Measurements from ENCODE around the gene AKAP1.

Gene AKAP1

DNA sequence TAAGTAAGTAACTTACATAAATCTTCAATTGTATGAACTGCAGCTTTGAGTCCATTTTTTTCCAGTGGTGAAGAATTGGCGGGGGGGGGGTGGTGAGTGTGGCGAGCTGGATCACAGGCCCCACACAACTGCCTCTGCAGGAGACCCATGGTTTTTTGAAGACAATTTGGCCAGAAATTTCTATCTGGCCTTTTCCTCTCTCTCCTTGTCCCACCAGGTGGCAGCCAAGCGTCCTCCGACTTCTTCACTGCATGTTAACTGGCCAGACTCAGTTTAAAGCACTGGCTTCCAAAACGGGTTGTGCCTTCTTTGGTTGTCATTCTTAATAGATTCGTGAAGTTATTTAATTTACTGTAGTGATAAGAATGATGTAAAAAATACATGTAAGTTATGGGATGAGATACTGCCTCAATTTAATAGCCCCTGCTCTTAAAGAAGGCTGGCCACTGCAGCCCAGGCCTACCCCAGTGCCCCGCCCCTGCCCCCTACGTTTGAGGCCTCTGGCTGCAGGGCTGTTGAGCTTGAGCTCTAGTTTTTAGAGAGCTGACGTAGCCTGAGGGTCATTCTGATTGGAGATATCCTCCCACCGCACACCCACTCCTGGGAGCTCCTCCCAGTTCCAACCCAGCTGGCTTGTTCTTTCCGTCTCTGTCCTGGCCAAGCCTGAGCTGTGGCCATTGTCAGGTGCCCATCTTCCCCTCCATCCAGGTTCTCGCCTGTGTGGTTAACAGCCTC, 36.4 kb downstream of the AKAP1 start:
- no peak overlapping the region for H3K4me3 ChIP-seq (ENCODE audit: low read depth, low read length)
- DNase-seq (ENCODE audit: low read depth) = no peak

DNA sequence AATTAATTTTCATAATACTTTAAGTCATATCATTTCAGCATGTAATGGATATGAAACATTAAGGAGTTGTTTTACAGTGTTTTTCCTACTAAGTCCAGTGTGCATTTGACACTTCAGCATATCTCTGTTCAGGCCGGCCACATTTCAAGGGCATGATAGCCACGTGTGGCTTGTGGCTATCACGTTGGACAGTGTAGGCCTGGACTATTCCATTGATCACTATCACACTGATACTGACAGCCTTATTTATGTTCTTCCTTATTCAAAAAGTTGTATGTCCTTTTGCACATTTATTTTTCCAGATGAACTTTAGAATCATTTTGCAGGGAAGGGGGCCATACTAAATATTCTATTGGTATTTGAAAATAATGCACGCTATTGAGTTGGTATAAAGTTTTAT, 39.0 kb downstream of the AKAP1 start:
- H3K4me3 ChIP-seq (ENCODE audit: low read depth, low read length) = no peak overlapping the region
- DNase-seq (ENCODE audit: low read depth) = no peak

DNA sequence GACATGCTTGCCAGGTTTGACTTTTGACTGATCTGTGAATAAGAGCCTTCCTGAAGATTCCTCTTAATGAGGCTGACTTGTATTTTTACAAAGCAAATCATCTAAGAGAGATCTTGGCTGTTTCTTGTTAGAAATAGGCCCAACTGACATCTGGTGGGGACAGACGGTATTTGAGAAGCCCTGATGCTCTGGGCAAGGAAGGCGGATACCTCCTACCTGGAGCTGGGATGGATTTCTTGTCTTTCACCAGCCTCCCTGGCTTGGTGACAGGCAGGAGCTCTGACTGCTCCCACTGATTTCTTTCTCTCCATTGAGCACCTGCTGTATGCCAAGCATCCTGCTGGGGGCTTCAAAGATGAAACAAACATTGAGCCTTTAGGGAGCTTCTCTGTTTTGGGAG, 40.4 kb downstream of the AKAP1 start:
- DNase-seq (ENCODE audit: low read depth) = no peak
- H3K4me3 ChIP-seq (ENCODE audit: low read depth, low read length) = no peak overlapping the region

DNA sequence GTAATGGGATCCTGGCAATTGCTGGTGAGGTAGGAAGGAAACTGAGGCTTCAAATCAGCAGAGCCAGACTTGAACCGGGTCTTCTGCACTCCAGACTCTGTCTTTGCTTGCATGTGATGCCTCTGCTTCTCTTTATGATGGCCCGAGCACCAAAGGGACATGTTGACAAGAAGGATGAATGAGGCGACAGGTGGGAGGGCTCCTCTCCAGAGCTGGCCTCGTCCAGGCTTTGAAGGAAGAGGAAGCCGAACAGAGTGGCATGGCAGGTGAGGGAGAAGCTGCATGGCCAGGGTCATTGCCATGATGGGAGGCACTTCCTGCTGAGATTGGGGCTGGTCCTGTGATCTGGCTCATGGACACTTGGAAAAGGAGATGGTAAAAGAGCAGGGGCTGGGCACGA, 40.8 kb downstream of the AKAP1 start:
- H3K4me3 ChIP-seq (ENCODE audit: low read depth, low read length) = no peak overlapping the region
- no peak for DNase-seq (ENCODE audit: low read depth)

DNA sequence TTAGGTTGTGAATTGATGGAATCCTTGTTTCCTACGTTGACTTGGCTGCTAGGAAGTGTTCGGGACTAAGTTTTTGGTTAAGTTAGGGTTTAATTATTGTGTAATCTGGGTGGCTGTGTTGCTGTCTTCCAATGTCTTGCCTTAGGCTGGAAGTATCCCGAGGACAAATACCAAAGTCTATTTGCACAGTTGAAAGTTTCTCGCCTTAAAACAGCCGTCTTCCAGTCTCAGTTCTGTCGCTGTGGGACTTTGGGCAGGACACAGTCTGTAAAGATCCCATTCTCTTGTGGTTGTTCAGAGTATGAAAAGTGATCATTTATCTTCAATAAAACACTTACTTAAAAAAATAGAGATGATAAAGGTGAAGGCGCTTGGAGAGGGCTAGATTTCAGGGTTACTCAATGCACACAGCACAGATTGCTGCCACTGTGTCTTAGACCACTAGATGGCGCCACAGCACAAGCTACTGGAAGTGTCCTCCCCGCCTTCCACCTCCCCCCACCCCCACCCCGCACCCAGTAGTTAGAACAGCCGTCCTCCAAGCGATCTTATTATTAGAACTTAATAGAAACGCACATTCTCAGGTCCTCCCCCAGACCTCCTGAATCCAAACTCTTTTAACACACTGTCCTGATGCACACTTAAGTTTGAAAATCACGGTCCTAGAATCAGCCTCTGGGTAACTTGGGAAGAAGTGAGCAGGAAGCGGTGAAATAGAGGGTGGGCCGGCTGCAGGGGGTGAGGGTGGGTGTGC, 45.8 kb downstream of the AKAP1 start:
- H3K4me3 ChIP-seq (ENCODE audit: low read depth, low read length) = peak overlapping the region; percentile 22
- DNase-seq (ENCODE audit: low read depth) = peak; percentile 25

DNA sequence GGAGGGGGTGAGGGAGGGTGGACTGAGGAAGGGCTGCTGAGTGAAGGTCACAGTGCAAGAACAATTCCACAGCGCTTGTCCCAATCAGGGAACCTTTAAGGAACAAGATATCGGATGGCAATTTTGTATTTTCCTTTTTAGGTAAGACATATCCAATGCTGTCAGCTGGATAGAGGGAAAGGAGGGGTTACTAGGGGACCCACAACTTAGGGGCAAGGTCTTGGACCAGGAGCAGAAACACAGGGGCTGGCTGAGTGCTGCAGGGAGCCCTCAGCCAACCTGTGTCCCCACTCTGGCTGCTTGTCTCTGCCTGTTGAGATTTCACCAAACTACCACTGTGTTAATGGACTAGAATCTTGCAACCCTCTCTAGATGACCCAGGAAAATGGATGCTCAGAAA, 47.6 kb downstream of the AKAP1 start:
- no peak for DNase-seq (ENCODE audit: low read depth)
- no peak overlapping the region for H3K4me3 ChIP-seq (ENCODE audit: low read depth, low read length)

DNA sequence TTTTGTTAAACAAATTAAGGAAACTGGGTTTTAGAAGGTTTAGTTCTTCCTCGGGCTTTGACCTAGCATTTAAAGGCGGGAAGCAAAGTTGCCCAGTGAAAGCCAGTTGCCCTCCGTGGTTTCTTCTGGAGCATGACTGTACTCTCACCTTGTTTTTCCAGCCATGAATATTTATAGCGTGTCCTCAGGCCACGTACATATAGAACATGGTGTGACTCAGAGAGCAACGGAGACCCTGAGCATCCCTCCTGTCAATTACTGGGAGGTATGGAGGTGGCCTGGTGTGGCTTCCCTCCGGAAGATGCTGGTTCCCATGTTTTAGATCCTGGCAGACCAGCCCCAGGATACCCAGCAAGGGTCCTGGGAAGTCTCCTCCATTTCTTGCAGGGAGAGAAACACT, 48.4 kb downstream of the AKAP1 start:
- DNase-seq (ENCODE audit: low read depth) = no peak
- H3K4me3 ChIP-seq (ENCODE audit: low read depth, low read length) = no peak overlapping the region

DNA sequence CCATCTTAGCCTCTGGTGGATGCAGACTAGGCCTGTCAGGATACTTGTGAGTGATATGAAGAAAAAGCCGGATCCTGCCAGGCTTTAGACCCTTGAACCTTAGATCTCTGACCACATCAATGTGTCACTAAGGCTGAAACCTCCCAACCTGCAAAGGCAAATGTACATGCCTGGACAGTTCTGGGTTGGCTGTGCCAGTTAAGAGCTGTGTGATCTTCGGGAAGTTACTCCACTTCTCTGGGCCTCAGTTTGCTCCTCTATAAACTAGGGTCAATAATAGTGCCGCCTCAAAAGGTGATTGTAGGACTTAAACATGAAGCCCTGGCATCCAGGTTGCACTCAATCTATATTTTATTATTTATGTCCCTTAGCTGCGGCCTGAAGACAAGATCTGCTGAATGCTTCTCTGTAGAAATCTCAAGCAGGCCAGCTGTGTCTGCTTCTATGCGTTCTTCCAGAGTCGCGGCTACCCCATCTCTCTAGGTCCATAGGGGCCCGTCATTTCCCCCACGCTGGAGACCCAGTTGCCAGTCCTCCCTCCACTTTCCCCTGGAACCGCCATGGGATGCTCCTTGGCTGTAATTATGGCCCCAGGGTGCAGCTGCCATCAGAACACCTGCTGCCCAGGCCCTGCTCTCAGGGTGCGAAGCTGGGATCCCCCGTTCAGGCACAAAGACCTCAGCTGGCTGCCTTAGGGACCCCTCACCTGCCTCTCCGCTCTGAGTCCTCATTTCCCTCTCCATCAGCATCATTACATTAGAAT, 50.2 kb downstream of the AKAP1 start:
- no peak for DNase-seq (ENCODE audit: low read depth)
- H3K4me3 ChIP-seq (ENCODE audit: low read depth, low read length) = no peak overlapping the region

DNA sequence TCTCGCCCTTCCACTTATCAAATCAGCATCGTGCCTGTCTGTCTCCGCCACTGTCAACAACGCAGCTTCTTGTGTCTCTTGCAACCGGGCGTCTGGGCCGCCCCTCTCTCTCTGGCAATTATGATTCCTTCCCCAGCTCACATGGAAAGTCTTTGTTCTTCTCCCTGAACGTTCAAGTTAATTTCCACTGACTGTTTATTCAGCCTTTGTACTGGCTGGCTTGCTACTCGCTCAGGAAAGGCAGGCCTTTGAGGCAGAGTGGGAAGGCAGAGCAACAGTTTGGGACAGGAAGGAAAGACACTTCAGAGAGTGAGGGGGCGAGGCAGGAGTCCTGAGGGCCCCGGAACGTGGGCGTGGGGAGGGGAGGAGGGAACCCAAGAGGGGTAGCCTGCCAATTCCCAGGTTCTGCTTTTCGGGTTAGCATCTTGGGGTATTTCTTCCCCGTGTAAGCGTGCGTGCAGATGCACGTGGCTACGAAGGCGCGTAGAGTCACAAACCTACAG, 50.8 kb downstream of the AKAP1 start:
- DNase-seq (ENCODE audit: low read depth) = no peak

DNA sequence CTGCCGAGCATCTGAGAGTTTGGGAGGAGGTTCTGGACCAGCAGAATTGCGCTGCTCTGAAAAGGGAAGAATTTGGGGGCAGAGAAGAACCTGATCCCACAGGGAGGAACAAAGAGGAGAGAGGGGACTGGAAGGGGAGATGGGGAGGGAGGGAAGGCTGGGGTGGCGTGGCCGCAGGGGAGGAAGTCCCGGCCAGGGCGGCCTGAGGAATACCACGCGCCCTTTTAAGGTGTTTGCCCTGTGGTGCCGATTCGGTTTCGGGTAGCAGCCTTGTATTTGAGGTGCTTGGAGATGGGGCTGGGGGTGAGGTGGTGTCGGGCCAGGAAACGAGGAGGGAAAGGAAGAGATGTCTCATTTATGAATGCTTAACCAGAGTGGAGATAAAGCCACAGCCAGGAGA, 51.3 kb downstream of the AKAP1 start:
- no peak for DNase-seq (ENCODE audit: low read depth)
- no peak overlapping the region for H3K4me3 ChIP-seq (ENCODE audit: low read depth, low read length)

More for the DNA sequence above, 50.8 kb downstream of the AKAP1 start:
- no peak overlapping the region for H3K4me3 ChIP-seq (ENCODE audit: low read depth, low read length)

DNA sequence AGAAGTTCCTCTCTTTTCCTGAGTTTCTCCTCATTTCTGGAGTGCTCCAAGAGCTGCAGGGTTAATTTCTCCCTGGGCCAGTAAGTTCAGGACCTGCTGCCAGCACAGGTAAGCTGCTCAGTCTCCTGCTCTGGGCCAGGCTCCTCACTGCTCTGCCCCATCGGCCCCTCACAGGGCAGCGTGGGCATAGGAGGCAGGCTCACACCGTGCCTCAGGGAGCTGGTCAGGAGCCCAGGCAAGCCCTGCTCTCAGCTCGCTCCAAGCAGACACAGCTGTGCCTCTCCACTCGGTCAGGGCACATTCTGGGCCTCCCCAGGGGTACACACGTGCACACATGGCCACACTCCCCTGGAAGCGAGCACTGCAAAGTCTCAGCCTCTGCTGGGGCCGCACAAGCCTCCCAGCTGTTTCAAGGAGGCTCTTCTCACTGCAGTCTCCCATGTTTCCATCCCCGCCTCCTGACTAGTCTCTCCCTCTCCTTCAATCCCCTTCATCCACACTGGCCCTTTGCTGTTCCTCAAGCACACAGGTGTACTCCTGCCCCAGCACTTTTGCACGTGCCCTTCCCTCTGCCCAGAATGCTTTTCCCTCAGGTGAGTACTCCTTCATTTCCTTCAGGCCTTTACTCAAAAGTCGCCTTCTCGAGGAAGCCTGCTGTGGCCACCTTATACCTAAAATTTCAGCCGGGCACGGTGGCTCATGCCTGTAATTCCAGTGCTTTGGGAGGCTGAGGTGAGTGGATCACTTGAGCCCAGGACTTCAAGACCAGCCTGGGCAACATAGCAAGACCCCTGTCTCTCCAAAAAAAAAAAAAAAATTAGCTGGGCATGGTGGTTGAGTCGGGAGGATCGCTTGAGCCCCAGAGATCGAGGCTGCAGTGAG, 53.2 kb downstream of the AKAP1 start:
- H3K4me3 ChIP-seq (ENCODE audit: low read depth, low read length) = no peak overlapping the region
- DNase-seq (ENCODE audit: low read depth) = no peak

DNA sequence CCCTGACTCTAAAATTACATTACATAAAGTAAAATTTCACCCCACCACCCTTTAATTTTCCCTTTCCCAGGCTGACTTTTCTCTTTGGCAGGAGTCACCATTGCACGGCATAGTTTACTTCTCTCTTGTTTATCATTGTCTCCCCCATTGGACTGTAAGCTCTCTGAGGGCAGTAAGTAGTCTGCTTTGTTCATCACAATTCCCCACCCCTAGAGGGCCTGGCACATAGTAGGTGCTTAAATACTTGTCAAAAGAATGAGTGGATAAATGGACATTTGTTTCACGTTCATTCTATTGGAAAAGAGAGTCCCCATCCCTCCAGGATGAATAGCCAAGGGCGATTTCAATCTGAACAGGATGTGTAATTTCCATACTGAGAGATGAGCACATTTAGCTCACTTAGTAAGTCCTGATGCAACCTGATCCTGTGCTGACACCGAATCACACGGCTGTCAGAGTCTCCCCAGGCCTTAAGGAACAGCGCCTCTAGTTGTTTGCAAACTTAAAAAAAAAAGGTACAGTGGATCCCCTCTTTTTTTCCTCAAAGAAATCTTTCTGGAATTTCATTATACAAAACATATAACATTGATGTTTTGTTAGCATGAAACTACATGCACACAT, 54.0 kb downstream of the AKAP1 start:
- peak; percentile 32 for DNase-seq (ENCODE audit: low read depth)

DNA sequence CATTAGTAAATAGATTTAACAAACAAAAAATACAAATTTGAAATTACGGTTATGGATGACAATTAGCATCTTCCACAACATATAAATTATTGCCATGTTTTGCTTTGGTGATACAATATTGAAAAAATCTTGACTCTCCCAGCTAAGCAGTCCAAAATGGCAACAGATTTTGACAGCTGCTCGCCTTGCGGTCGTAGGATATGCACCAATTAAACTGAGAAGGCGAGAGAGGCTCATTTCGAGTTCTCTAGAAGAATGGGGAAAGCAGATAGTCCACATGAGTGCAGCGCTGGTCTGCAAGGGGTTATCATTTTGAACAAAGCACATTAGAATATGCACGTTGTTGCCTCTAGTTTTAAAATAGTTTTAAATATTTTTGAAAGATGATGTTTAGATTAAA, 55.3 kb downstream of the AKAP1 start:
- no peak overlapping the region for H3K4me3 ChIP-seq (ENCODE audit: low read depth, low read length)
- DNase-seq (ENCODE audit: low read depth) = no peak

More for the DNA sequence above, 54.0 kb downstream of the AKAP1 start:
- H3K4me3 ChIP-seq (ENCODE audit: low read depth, low read length) = no peak overlapping the region

DNA sequence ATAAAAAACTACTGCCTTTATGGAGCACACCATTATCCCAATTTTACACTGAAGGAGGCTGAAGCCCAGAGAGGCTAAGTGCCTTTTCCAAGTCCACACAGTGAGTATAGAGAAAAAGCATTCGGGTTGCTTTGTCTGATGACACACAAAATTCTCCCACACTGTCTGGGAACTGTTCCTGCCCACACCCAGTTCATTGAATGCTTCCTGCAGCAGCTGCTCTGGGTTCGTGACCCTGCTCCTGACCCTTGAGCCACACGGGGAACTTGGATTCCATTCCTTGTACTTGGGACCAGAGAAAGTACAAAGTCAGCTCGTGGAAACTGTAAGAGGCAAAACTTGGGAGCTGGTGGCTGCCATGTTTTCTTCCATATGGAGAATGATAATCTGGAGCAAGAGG, 57.9 kb downstream of the AKAP1 start:
- H3K4me3 ChIP-seq (ENCODE audit: low read depth, low read length) = no peak overlapping the region
- DNase-seq (ENCODE audit: low read depth) = peak; percentile 38

DNA sequence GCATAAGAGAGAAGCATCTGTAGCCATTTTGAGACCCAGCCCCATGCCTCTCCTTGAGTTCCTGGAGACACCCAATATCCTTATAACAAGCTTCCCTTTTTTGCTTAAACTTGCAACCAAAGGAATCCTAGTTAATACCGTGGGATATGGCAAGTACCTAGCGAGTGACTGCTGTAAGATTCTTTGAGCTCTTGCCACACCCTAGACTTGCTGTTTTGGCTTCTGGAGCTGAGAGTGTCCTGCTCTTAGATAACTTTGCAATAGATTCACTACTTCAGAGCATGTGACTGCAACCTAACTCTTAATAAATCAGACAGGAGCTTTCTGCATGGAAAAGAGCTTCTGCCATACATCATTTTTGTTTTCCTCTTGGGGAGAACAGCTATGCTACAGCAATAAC, 58.3 kb downstream of the AKAP1 start:
- no peak overlapping the region for H3K4me3 ChIP-seq (ENCODE audit: low read depth, low read length)
- DNase-seq (ENCODE audit: low read depth) = no peak

DNA sequence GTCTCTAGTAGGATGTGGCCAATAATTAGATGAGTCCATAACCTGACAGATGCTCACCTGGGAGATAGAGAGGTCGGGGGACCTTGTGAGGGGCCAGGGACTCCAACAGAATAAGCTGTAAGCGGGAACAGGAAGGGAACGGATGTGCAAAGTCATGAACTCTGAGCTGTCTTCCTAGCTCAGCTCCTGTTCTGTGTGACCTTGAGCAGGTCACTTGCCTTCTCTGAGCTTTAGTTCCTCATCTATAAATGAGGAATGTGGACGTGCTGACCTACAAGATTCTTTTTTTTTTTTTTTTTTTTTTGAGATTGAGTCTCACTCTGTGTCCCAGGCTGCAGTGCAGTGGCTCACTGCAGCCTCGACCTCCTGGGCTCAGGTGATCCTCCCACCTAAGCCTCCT, 58.9 kb downstream of the AKAP1 start:
- no peak overlapping the region for H3K4me3 ChIP-seq (ENCODE audit: low read depth, low read length)
- DNase-seq (ENCODE audit: low read depth) = no peak

DNA sequence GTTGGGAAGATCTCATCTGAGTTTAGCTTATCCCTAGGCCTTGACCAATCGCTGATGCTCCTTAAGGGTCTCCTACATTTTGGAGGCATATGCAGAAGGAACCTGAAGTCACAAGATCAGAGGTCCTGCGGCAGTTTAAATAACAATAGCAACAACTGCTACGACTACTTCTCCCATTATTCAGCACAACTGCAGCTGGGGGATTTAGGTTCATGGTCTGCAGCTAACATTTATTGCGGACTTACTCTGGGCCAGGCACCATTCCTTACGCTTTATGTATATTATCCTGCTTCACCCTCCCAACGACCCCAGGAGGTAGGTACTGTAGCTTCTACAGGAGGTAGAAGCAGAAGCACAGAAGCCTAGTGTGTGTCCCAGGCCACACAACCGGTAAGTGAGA, 59.5 kb downstream of the AKAP1 start:
- DNase-seq (ENCODE audit: low read depth) = no peak

DNA sequence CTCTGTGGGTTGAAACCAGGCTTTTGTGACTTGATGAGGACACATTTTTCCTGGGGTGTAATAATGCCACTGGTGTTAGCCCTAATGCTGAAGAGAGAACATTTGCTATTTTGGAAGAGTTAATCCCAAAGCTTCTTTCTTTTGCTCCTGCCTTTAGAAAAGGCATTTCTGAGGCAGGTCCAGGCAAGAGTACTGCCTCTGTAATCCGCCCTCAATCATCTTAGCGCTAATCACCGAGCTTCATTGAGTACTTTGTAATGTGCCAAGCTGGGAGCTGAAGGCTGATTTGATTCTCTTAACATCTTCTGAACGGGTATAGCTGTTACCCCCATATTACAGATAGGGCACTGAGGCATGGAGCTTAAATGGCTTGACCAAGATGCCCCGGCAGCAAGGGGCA, 60.3 kb downstream of the AKAP1 start:
- H3K4me3 ChIP-seq (ENCODE audit: low read depth, low read length) = no peak overlapping the region
- DNase-seq (ENCODE audit: low read depth) = no peak

More for the DNA sequence above, 59.5 kb downstream of the AKAP1 start:
- no peak overlapping the region for H3K4me3 ChIP-seq (ENCODE audit: low read depth, low read length)

DNA sequence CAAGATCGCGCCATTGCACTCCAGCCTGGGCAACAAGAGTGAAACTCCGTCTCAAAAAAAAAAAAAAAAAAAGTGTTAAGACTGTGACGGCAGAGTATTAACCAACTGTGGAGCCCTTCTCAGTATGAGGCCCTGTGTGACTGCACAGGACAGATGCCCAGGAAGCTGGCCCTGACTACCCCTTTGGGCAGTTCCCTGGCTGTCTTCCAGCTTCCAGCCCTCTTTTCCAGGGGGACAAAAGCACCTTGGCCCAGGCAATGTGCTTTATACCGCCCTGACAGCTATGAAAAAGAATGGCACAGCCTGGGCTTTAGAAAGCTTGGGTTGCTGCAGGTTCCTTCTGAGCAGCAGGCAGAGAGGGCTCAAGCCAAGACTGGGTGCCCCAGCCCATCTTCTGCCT, 61.2 kb downstream of the AKAP1 start:
- H3K4me3 ChIP-seq (ENCODE audit: low read depth, low read length) = no peak overlapping the region
- DNase-seq (ENCODE audit: low read depth) = no peak

Measured in skeletal muscle cell (primary cell).